GM21423 (cell line): ENCODE measurements around the gene ROR2.
A peak's percentile ranks its signal among the peaks of the same experiment; 100 is the strongest.

ENCODE experiments used
- ATAC-seq: cut with Tn5 transposase; IDR thresholded peaks from one replicate; pipeline ENCODE4 v1.9.1; 2021; ENCODE audit warnings: mild to moderate bottlenecking, moderate library complexity; ENCODE audit not compliant: unreplicated experiment

ROR2 gene

GRCh38 chr9:91697201-91697600, 252.8 kb downstream of the ROR2 start:
- no peak for ATAC-seq

GRCh38 chr9:91694081-91694870, 255.8 kb downstream of the ROR2 start:
- ATAC-seq, result no peak

- ATAC-seq, result no peak
These were observed 256.8 kb downstream of the ROR2 start for GRCh38 chr9:91693226-91693625.

- no peak for ATAC-seq
These were observed 259.3 kb downstream of the ROR2 start for GRCh38 chr9:91690540-91691249.

- ATAC-seq, result no peak
These were observed 261.0 kb downstream of the ROR2 start for GRCh38 chr9:91689006-91689405.

GRCh38 chr9:91683269-91683668, 266.8 kb downstream of the ROR2 start:
- ATAC-seq, result no peak

- ATAC-seq, result no peak
These were observed 267.2 kb downstream of the ROR2 start for GRCh38 chr9:91682806-91683205.

- ATAC-seq, result peak; percentile 87
These were observed 268.3 kb downstream of the ROR2 start for GRCh38 chr9:91681461-91682305.

- ATAC-seq, result no peak
These were observed 269.0 kb downstream of the ROR2 start for GRCh38 chr9:91680998-91681397.

GRCh38 chr9:91680106-91680505, 269.9 kb downstream of the ROR2 start:
- ATAC-seq, result no peak

GRCh38 chr9:91678807-91679580, 271.0 kb downstream of the ROR2 start:
- ATAC-seq, result no peak

- no peak for ATAC-seq
These were observed 272.1 kb downstream of the ROR2 start for GRCh38 chr9:91677822-91678436.

GRCh38 chr9:91677331-91677730, 272.7 kb downstream of the ROR2 start:
- ATAC-seq, result no peak

GRCh38 chr9:91676046-91676445, 274.0 kb downstream of the ROR2 start:
- ATAC-seq, result no peak

- ATAC-seq, result no peak
These were observed 285.4 kb downstream of the ROR2 start for GRCh38 chr9:91664663-91665062.

- no peak for ATAC-seq
These were observed 286.2 kb downstream of the ROR2 start for GRCh38 chr9:91663858-91664257.

GRCh38 chr9:91661451-91661850, 288.6 kb downstream of the ROR2 start:
- ATAC-seq, result no peak

GRCh38 chr9:91660521-91660920, 289.5 kb downstream of the ROR2 start:
- ATAC-seq, result no peak

- ATAC-seq, result no peak
These were observed 290.2 kb downstream of the ROR2 start for GRCh38 chr9:91659529-91660495.
